GM12875 (cell line): ENCODE measurements around the gene RNASE4.
"Not testable (repeated sequence)": the region's sequence is repeated elsewhere in the genome, so short reads cannot be mapped to it uniquely, and the experiment has no call there.

Source experiments
- H3K4me3 ChIP-seq: one replicate; pipeline ENCODE4 v1.5.1; 2011; ENCODE audit warnings: low read depth, low read length, control low read depth
- TF ChIP-seq, protein P1 (sequence below): IDR thresholded peaks from 2 replicates; pipeline ENCODE4 v1.5.1; 2011; ENCODE audit warnings: low read depth, mild to moderate bottlenecking, control low read depth, inconsistent platforms, low read length, moderate library complexity, borderline replicate concordance; ENCODE audit not compliant: insufficient read depth

The RNASE4 gene, protein sequence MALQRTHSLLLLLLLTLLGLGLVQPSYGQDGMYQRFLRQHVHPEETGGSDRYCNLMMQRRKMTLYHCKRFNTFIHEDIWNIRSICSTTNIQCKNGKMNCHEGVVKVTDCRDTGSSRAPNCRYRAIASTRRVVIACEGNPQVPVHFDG

DNA sequence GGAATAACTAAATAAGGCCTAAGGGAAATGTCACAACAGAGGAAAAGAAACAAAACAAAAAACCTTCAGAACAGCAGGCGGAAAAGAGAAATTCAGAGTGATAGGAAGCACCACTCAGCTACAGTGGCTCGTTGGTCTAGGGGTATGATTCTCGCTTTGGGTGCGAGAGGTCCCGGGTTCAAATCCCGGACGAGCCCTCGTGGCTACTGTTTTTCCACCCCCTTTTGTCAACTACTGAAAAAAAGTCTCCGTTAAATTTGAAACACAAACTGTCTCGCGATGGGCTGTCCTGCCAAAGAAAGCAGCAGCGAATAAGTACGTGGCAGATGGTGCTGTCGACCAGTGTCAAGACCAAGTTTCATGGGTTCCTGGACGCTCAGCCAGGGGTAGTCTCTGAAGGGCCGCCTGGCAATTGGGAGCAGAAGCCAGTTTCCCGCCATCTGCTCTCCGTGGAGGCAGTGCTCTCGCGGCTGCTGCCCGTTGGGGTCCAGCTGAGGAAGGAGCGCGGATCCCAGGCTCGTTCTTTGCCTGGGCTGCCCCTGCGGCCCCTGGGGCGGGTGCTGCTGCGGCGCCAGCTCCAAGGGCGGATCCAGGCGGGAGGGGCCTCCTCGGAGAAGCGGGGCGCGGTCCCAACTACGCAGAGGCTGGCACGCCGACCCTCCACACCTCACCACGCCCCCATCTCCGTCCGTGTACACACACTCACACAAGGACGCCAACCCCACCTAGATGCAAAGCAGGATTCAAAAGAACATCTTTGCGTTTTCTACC, at the start of gene RNASE4:
TSS of gene RNASE4 (plus strand) at position 670 of the 771 bp plus-strand sequence. CDS start 14,812 bp downstream, outside the sequence.
- peak within 1 kb of the TSS; percentile 70 for H3K4me3 ChIP-seq
- TF ChIP-seq, protein P1, sequence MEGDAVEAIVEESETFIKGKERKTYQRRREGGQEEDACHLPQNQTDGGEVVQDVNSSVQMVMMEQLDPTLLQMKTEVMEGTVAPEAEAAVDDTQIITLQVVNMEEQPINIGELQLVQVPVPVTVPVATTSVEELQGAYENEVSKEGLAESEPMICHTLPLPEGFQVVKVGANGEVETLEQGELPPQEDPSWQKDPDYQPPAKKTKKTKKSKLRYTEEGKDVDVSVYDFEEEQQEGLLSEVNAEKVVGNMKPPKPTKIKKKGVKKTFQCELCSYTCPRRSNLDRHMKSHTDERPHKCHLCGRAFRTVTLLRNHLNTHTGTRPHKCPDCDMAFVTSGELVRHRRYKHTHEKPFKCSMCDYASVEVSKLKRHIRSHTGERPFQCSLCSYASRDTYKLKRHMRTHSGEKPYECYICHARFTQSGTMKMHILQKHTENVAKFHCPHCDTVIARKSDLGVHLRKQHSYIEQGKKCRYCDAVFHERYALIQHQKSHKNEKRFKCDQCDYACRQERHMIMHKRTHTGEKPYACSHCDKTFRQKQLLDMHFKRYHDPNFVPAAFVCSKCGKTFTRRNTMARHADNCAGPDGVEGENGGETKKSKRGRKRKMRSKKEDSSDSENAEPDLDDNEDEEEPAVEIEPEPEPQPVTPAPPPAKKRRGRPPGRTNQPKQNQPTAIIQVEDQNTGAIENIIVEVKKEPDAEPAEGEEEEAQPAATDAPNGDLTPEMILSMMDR: no peak

GRCh38 chr14:20641591-20641990, 42.8 kb upstream of the RNASE4 start, which contains the start of gene OR6S1:
Gene OR6S1, minus strand, starts transcription at chr14:20641691. Its CDS starts 0 bp downstream, at chr14:20641691.
- no peak within 1 kb of the TSS for H3K4me3 ChIP-seq
- TF ChIP-seq, protein P1: no peak

GRCh38 chr14:20642182-20642581, 42.2 kb upstream of the RNASE4 start:
- H3K4me3 ChIP-seq: no peak overlapping the region
- TF ChIP-seq, protein P1: no peak

DNA sequence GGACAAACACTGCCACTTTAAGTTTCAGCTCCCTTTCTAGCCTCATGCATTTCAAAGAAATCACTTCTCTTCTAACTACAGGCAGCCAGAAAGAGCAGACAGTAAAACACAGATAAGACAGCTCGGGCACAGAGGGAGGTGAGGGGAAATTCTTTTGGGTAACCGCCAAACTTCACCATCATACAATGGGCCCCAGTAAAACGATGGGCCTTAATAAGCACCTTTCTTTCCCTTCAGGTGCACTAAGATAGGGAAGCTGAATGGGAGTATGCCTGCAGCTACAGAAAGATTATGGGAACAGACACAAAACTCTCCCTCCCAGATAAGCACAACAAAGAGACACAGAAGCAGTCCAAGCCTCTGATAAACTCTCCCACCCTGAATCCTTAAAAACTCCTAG, 41.6 kb upstream of the RNASE4 start:
- not testable (repeated sequence) for H3K4me3 ChIP-seq

DNA sequence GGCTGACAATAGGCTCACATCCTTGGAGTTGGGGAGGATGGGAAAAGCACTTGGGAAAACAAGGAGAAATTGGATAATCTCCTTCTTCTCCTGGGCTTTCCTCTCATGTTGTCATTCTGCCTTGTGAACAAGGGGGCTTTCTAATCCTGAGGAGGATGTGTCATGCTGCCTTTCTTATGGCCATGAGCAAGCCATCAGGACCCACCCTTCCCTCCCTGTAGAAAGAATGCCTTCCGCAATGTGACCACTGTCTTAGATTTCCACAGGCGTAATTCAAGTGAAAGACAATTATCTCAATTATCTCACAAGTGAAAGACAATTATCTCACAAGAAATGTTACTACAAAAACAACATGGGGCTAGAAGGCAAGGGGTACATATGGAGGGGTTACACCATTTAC, 39.8 kb upstream of the RNASE4 start:
- H3K4me3 ChIP-seq: no peak overlapping the region
- TF ChIP-seq, protein P1: no peak

DNA sequence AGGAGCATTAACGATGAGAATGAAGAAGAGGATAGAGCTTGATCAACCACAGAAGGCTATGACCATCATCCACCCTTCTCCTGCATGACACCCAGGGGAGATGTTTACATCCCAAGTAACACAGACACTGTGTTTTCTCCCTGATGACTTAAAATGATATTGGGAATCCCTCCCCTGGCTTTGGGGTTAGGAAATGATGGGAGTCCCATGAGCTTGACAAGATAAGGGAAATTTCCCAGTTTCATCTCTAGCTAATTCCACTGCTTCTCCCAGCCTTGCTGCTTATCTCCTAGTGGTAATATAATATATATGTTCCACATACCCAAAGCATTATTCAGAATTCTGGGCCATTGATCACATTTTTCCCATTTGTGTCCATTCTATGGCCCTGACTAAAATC, 38.9 kb upstream of the RNASE4 start:
- TF ChIP-seq, protein P1: no peak
- no peak overlapping the region for H3K4me3 ChIP-seq

DNA sequence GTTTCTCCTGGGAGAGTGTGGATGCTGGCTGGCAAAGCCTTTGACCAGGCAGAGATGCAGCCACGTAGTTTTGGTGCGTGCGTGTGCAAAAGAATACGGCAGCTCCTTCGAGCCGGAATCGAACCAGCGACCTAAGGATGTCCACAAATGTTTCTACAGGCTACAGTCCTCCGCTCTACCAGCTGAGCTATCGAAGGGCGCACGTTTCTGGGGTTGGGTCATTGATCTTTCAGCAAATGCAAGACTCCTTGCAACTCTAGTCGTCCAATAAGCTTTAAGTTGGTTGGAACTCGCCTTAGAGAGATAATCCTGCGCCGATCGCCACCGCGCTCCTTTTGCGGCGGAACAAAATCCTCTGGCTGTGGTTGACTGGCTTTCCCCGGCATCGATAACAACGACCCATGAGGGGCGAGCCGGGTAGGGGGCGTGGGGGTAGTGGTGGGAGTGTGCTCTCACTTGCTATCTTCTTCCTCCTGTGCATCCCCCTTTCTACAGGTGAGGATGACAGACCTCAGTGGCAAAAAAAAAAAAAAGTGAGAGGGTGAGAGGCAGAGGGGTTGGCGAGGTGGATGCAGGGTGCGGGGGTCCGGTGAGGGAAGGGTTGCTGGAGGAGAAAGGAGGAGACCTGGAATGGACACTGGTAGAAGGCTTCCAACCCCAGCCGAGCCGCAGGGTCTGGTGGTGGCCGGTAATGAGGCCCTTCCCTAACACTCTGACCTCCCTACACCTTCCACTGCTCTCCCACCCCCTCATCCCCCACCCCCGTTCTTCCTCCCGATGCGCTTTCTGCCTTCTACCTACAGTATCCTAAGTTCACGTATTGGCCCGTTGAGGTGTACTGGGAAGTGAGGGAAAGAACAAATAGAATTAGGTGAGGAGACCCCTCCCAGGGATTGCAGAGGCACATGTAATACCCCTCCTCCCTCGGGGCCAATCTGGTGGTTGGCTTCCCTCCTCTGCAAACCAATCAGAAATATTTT, 31.1 kb upstream of the RNASE4 start:
- TF ChIP-seq, protein P1: no peak
- H3K4me3 ChIP-seq: no peak overlapping the region
